Fibroblast of the aortic adventitia (primary cell): Measurements from ENCODE around the gene GSTT4. TPM values are rescaled to one million over a fixed set of nuclear protein-coding genes. Genes with fewer than 3 reads are reported as not detected.

Experiments
- DNase-seq: peaks from one replicate; pipeline ENCODE4 v3.0.0-alpha.2; 2010; ENCODE audit warnings: low read depth
- H3K4me3 ChIP-seq: 2 replicates; pipeline ENCODE4 v1.5.1; 2011; ENCODE audit warnings: low read depth, mild to moderate bottlenecking, control low read depth, low read length, moderate library complexity
- total RNA-seq: library from RNA; depleted of rRNA; stranded (reverse); fragments of >200 nt; gene quantifications from 2 replicates; pipeline ENCODE4 v1.2.3, GENCODE V29; 2012; ENCODE audit warnings: low replicate concordance
- TF ChIP-seq, protein P1 (sequence below): IDR thresholded peaks from 2 replicates; pipeline ENCODE4 v1.5.1; 2011; ENCODE audit warnings: mild to moderate bottlenecking, low read length, control low read depth, inconsistent platforms; ENCODE audit not compliant: insufficient read depth

The GSTT4 gene
- not detected in 2 replicates for total RNA-seq

DNA sequence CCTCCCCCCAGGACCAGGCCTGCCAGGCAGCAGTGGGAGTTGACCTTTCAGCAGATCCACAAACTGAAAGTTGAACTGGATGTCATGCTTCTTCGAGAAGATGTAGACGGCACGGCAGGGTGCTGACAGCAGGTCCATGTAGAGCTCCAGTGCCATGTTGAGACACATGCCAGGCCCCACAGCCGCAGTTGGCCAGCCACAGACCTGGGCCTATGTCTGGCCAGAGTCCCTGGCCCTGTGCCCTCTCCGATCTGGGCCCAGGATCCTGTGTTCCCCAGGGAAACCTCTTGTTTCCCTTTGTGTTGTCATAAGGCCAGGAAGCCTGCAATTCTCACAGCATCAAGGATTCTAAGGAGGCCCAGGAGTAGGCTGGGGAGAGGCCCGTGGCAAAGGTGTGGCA, at the start of gene GSTT4:
GSTT4 (minus strand) TSS at position 253 of the 400 bp plus-strand sequence; CDS start at position 156, 97 bp downstream.
- DNase-seq, result peak; percentile 51
- TF ChIP-seq, protein P1, sequence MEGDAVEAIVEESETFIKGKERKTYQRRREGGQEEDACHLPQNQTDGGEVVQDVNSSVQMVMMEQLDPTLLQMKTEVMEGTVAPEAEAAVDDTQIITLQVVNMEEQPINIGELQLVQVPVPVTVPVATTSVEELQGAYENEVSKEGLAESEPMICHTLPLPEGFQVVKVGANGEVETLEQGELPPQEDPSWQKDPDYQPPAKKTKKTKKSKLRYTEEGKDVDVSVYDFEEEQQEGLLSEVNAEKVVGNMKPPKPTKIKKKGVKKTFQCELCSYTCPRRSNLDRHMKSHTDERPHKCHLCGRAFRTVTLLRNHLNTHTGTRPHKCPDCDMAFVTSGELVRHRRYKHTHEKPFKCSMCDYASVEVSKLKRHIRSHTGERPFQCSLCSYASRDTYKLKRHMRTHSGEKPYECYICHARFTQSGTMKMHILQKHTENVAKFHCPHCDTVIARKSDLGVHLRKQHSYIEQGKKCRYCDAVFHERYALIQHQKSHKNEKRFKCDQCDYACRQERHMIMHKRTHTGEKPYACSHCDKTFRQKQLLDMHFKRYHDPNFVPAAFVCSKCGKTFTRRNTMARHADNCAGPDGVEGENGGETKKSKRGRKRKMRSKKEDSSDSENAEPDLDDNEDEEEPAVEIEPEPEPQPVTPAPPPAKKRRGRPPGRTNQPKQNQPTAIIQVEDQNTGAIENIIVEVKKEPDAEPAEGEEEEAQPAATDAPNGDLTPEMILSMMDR, result no peak
- H3K4me3 ChIP-seq, result no peak within 1 kb of the TSS

DNA sequence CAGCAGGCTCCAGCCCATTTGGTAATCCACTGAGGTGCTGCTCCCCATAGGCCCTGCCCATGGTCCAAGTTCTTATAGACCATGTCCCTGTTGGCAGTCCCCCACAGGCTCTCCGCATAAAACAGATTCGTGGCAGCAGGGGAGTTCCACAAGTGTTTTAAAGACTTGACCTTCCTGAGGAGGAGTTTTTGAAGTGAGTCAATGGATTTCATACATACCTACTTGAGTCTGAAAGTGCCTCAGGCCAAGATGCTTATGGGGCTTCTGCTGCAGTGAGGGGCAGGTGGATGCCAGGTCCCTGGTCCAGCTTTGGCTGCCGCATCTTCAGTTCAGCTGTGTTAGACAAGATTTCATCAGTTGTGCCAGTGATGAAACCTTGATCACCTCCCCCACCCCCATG, 49.1 kb upstream of the GSTT4 start:
- H3K4me3 ChIP-seq, result no peak overlapping the region
- no peak for DNase-seq
- TF ChIP-seq, protein P1, result no peak

GRCh38 chr22:24053481-24054226, 48.4 kb upstream of the GSTT4 start:
- H3K4me3 ChIP-seq, result no peak overlapping the region
- DNase-seq, result no peak
- TF ChIP-seq, protein P1, result no peak

GRCh38 chr22:24051568-24051967, 46.3 kb upstream of the GSTT4 start:
- no peak overlapping the region for H3K4me3 ChIP-seq
- TF ChIP-seq, protein P1, result no peak
- DNase-seq, result peak; percentile 80

GRCh38 chr22:24051028-24051427, 45.8 kb upstream of the GSTT4 start:
- no peak for DNase-seq
- H3K4me3 ChIP-seq, result no peak overlapping the region
- TF ChIP-seq, protein P1, result no peak

DNA sequence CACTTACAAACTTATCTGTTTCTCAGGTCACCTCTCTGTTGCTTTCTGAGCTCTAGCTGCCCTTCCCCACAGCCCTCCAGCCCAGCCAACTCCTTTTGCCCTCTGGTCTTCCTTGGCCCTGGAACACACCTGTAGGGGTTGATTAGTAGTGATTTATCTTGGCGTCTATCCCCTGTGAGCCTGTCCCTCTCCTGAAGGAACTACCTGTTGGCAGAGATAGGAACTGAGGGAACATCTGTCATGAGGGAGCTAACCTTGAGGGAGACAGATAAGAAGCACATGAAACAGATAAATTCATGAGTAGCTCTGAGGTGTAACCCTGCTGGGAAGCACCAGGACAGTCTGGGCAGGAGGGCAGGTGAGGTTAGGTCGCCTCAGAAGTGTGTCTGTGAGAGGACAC, 44.7 kb upstream of the GSTT4 start:
- TF ChIP-seq, protein P1, result no peak
- no peak for DNase-seq
- H3K4me3 ChIP-seq, result no peak overlapping the region

DNA sequence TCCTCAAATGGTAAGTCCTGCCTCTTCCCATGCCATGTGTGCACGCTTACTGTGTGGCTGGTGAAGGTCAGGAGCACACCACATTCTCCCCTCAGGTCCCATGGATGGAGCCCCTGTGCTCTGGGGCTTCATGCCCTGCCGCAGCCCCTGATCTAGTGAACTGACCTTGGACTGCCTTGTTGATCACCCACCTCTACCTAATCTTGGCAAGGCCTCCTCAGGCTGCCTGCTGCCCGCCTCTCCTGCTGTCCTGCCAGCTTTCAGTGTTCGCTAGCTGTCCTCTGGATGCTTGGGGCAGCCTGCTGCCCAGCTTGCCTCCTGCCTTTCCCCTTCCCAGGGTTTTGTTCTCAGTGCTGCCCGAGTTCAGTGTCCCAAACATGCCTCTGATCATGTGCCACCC, 44.0 kb upstream of the GSTT4 start:
- TF ChIP-seq, protein P1, result no peak
- no peak overlapping the region for H3K4me3 ChIP-seq
- no peak for DNase-seq
